SK-N-MC (cell line): ENCODE measurements around the gene HDAC4.

ENCODE experiments used
- DNase-seq: peaks from one replicate; pipeline ENCODE4 v3.0.0-alpha.2; 2011; ENCODE audit warnings: low read depth, low spot score
- H3K27ac ChIP-seq: fragments of 200-600 bp; sonication (generic); 2 replicates; pipeline ENCODE4 v1.5.1; 2016; ENCODE audit warnings: mixed run types
- H3K36me3 ChIP-seq: fragments of 200-600 bp; sonication (generic); 2 replicates; pipeline ENCODE4 v1.6.1; 2017; ENCODE audit warnings: antibody characterized with exemption, low read length, mixed read lengths; ENCODE audit not compliant: insufficient read depth
- H3K4me3 ChIP-seq: fragments of 200-600 bp; sonication (generic); 2 replicates; pipeline ENCODE4 v1.5.1; 2016
- H3K9ac ChIP-seq: fragments of 200-600 bp; sonication (generic); 2 replicates; pipeline ENCODE4 v1.8.0; 2017; ENCODE audit warnings: mixed run types, mixed read lengths; ENCODE audit not compliant: insufficient read length
- H3K9me3 ChIP-seq: fragments of 200-600 bp; sonication (generic); 2 replicates; pipeline ENCODE4 v1.6.1; 2017; ENCODE audit warnings: low read depth, mild to moderate bottlenecking, antibody characterized with exemption, low read length, moderate library complexity, mixed read lengths
- EZH2 ChIP-seq: fragments of 200-600 bp; sonication (generic); IDR thresholded peaks from one replicate; pipeline ENCODE4 v1.6.1; 2017; ENCODE audit warnings: antibody characterized with exemption
- FOXP2 ChIP-seq: optimal IDR thresholded peaks from 2 replicates; pipeline ENCODE3; 2011; ENCODE audit warnings: mild to moderate bottlenecking, moderate library complexity; ENCODE audit not compliant: insufficient read depth; ENCODE audit errors: extremely low read length, control extremely low read depth
- POLR2AphosphoS5 ChIP-seq: IDR thresholded peaks from 2 replicates; pipeline ENCODE4 v1.6.1; 2012; ENCODE audit warnings: mild to moderate bottlenecking, low read depth, low read length, borderline replicate concordance

HDAC4 gene

DNA sequence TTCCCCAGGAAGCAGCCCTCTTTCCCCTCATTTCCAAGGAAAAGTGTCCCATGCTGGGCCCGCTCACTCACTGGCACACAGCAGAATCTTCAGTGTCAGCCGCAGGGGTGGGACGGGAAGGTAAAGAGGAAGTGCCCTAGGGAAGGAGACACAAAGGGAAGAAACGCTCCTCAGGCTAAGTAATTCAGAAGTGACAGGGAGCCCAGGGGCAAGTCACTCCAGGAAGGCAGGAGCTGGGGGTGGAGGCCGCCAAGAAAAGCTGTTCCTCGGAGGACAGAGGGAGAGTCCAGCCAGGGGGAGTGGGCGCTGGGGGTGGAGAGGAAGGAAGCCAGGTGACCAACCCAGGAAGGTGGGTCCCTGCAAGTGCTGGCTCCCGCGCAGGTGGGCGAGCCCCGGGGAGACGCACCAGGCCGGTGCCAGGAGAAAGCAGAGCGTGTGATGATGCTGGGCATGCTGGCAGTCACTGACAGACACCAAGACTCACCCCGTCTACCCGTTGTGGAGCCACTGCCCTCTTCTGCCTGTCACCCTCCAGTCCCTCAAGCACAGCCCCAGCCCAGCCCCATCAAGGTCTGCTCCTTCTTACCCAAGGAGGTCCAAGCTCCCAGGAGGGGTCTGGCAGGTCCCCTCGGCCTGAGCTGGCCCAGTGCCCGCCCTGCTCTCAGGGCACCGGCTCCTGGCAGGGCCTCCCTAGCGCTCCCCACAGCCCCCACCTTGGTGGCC is 21.7 kb downstream of the HDAC4 start:
- no peak for DNase-seq
- H3K36me3 ChIP-seq = no peaks in the 10 kb centered on the region
- H3K27ac ChIP-seq = no peak overlapping the region
- TF ChIP-seq FOXP2 (no peak), EZH2 (no peak)
- H3K9ac ChIP-seq = no peak overlapping the region
- H3K4me3 ChIP-seq = no peak overlapping the region
- H3K9me3 ChIP-seq = no peaks in the 10 kb centered on the region

- H3K9me3 ChIP-seq = no peaks in the 10 kb centered on the region
- DNase-seq = no peak
- no peaks in the 10 kb centered on the region for H3K36me3 ChIP-seq
- no peak overlapping the region for H3K9ac ChIP-seq
- no peak overlapping the region for H3K27ac ChIP-seq
- TF ChIP-seq POLR2AphosphoS5 (no peak), EZH2 (no peak), FOXP2 (no peak)
- no peak overlapping the region for H3K4me3 ChIP-seq
These were observed 22.6 kb downstream of the HDAC4 start for GRCh38 chr2:239378021-239378917.

DNA sequence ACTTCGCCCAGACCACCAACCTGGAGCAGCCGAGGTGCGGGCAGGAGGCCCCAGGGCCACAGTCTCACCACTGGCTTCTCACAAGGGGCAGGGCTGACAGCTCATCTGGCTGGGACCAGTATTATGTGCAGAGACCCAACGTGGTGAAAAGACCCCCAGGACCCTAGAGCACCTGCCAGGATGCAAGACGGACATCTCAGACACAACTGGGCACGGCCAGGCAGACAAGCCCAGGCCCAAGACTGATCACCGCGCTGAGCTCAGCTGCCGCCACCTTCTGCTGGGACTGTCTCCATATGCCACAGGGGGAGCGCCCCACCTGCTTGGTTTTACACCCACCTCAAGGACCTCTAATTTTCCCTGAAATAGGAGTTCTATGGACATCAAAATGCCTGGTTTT is 23.2 kb downstream of the HDAC4 start:
- DNase-seq = no peak
- no peak for TF ChIP-seq EZH2
- TF ChIP-seq FOXP2 = no peak
- no peak overlapping the region for H3K9ac ChIP-seq
- H3K36me3 ChIP-seq = no peaks in the 10 kb centered on the region
- no peak overlapping the region for H3K4me3 ChIP-seq
- no peak overlapping the region for H3K27ac ChIP-seq
- H3K9me3 ChIP-seq = no peaks in the 10 kb centered on the region

DNA sequence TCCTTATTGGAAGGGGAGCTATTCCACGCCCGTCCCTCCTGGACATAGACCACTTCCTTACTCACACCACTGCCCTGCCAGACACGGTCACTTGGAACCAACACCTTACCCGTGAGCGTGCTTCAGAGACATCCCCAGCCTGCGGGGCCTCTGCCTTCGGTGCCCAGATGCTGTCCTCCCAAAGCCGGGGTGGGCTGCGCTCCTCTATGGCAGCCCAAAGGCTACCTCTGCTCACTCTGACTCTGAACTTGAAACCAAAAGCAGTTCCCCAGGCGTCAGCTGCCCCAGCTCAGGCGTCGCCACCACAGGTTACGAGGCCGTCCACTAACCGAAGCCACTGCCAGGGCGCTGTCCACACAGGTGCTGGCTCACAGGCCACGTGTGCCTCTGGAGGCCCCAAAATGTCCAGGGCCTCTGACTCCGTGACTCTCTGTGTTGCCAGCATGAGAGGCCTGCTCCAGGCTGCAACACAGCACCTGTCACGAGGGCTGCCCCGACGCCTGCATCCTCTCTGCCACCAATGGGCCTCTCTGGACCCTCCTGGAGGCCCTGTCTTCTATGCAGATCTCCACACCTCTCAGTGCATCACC is 23.8 kb downstream of the HDAC4 start:
- H3K9ac ChIP-seq = no peak overlapping the region
- DNase-seq = no peak
- TF ChIP-seq POLR2AphosphoS5 (no peak), FOXP2 (no peak), EZH2 (no peak)

GRCh38 chr2:239376351-239376750 is 24.5 kb downstream of the HDAC4 start:
- H3K36me3 ChIP-seq = no peaks in the 10 kb centered on the region
- H3K27ac ChIP-seq = no peak overlapping the region

More for the DNA sequence above, 23.8 kb downstream of the HDAC4 start:
- no peaks in the 10 kb centered on the region for H3K36me3 ChIP-seq
- H3K9me3 ChIP-seq = no peaks in the 10 kb centered on the region
- H3K27ac ChIP-seq = no peak overlapping the region
- no peak overlapping the region for H3K4me3 ChIP-seq

DNA sequence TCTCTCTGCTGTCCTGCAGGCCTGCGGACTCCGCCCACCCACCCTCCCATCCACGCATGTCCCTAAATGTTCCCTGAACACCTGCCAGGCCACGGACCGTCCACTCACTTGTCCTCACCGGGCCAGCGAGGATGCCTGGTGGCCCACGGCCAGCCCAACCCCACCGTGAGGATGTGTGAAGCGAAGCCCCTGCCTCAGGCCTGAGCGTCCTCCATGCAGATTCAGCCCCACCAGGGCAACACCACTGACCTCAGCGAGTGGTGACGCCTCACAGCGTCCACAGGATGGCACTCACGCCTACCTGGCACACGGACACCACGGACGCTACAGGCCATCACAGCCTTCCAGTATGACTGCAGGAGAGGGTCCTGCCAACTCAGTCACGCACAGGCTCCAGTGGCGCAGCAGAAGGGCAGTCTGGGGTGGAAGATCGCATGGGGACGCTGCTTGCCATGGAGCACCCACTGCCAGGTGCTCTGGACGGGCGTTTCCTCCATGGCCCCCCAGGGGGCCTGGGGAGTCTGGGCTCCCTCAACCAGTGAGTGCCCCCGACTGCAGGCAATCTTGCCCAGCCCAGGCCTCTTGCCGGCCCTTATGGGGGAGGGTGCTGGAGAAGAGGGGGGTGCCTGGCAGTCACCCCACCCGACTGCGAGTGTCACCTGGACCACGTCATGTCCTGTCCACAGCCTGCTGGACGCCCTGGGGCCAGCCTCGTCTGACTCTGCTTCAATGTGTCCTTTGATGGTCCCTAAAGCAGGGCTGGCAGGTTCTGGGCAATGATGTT is 25.4 kb downstream of the HDAC4 start:
- no peak for DNase-seq
- H3K36me3 ChIP-seq = no peaks in the 10 kb centered on the region
- no peaks in the 10 kb centered on the region for H3K9me3 ChIP-seq
- H3K9ac ChIP-seq = no peak overlapping the region
- H3K4me3 ChIP-seq = no peak overlapping the region
- TF ChIP-seq POLR2AphosphoS5 = no peak
- TF ChIP-seq EZH2 = no peak
- TF ChIP-seq FOXP2 = no peak
- no peak overlapping the region for H3K27ac ChIP-seq

More at GRCh38 chr2:239376351-239376750, 24.5 kb downstream of the HDAC4 start:
- DNase-seq = no peak
- Histone ChIP-seq H3K9me3 (no peaks in the 10 kb centered on the region), H3K9ac (no peak overlapping the region), H3K4me3 (no peak overlapping the region)
- TF ChIP-seq FOXP2 (no peak), EZH2 (no peak), POLR2AphosphoS5 (no peak)

- H3K36me3 ChIP-seq = no peaks in the 10 kb centered on the region
These were observed 25.9 kb downstream of the HDAC4 start for GRCh38 chr2:239374896-239375277.

More at GRCh38 chr2:239374896-239375277, 25.9 kb downstream of the HDAC4 start:
- no peak for TF ChIP-seq FOXP2
- no peak for TF ChIP-seq POLR2AphosphoS5
- TF ChIP-seq EZH2 = no peak
- no peak for DNase-seq
- Histone ChIP-seq H3K4me3 (no peak overlapping the region), H3K9me3 (no peaks in the 10 kb centered on the region), H3K9ac (no peak overlapping the region), H3K27ac (no peak overlapping the region)
